OCI-LY3 (cell line): ENCODE measurements around the gene ADCY5.

Experiments
- H2AFZ ChIP-seq: fragments of 200-600, 300-600 bp; shearing (Covaris generic); 2 replicates; pipeline ENCODE4 v1.6.0; 2014; ENCODE audit warnings: antibody characterized with exemption, low read depth, low read length
- H3K27ac ChIP-seq: fragments of 200-600, 300-600 bp; sonication (generic); 2 replicates; pipeline ENCODE4 v1.5.1; 2014; ENCODE audit warnings: mild to moderate bottlenecking, low read length, moderate library complexity, mixed read lengths
- H3K27me3 ChIP-seq: fragments of 200-600, 300-600 bp; sonication (generic); 2 replicates; pipeline ENCODE4 v1.6.1; 2014; ENCODE audit warnings: low read depth, low read length, mixed read lengths
- H3K36me3 ChIP-seq: fragments of 200-600, 300-600 bp; sonication (generic); replicated peaks from 2 replicates; pipeline ENCODE3; 2014; ENCODE audit warnings: low read depth, low read length, mixed read lengths
- H3K4me1 ChIP-seq: fragments of 300-600, 200-600 bp; sonication (generic); 2 replicates; pipeline ENCODE4 v1.6.1; 2014; ENCODE audit warnings: low read length, mixed read lengths
- H3K4me2 ChIP-seq: fragments of 200-600, 300-600 bp; sonication (generic); 2 replicates; pipeline ENCODE4 v1.6.1; 2014; ENCODE audit warnings: low read length, mixed read lengths
- H3K4me3 ChIP-seq: fragments of 300-600, 200-600 bp; sonication (generic); 2 replicates; pipeline ENCODE4 v1.5.1; 2014; ENCODE audit warnings: antibody characterized with exemption, mild to moderate bottlenecking, low read length, moderate library complexity
- H3K79me2 ChIP-seq: fragments of 300-600, 200-600 bp; shearing (Covaris generic); 2 replicates; pipeline ENCODE4 v1.6.1; 2014; ENCODE audit warnings: mild to moderate bottlenecking, low read length, mixed read lengths
- H3K9ac ChIP-seq: fragments of 300-600, 200-600 bp; shearing (Covaris generic); 2 replicates; pipeline ENCODE4 v1.6.0; 2014; ENCODE audit warnings: mild to moderate bottlenecking, low read length, moderate library complexity
- H3K9me3 ChIP-seq: fragments of 200-600, 300-600 bp; shearing (Covaris generic); 2 replicates; pipeline ENCODE4 v1.6.1; 2014; ENCODE audit warnings: low read length, mixed read lengths; ENCODE audit not compliant: insufficient read depth
- H4K20me1 ChIP-seq: fragments of 200-600, 300-600 bp; sonication (generic); 2 replicates; pipeline ENCODE4 v1.6.1; 2016; ENCODE audit warnings: low read length, mixed read lengths; ENCODE audit not compliant: insufficient read depth
- EZH2phosphoT487 ChIP-seq: fragments of 200-600 bp; shearing (Covaris generic); IDR thresholded peaks from 2 replicates; pipeline ENCODE4 v1.6.1; 2018; ENCODE audit warnings: antibody characterized with exemption, mixed run types, low read depth
- TF ChIP-seq, protein P1 (sequence below): fragments of 200-600, 300-600 bp; sonication (generic); IDR thresholded peaks from 2 replicates; pipeline ENCODE4 v1.5.1; 2014; ENCODE audit warnings: antibody characterized with exemption, low read length, low read depth

The ADCY5 gene

DNA sequence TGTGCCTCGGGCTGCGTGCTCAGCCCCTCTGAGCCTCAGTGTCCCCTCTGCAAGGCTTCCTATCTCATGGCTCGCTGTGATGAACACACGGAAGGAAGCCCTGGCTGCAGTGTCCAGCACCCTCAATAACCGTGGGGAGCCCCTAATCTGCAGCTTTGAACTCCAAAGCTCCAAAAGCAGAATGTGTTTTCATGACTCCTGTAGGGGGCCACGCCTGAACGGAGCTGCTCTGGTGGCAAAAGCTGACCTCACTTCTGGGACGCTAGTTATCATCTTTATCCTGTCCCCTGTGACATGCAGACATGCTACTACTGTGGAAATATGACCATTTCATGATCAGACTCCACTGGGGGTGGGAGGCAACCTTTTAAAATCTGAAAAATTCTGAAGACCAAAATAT lies 148.3 kb downstream of the ADCY5 start:
- no peaks in the 10 kb centered on the region; the same call in 1 of the 2 replicates for H3K4me1 ChIP-seq
- H3K27me3 ChIP-seq = no peaks in the 10 kb centered on the region; the same call in 1 of the 2 replicates
- TF ChIP-seq, protein P1, sequence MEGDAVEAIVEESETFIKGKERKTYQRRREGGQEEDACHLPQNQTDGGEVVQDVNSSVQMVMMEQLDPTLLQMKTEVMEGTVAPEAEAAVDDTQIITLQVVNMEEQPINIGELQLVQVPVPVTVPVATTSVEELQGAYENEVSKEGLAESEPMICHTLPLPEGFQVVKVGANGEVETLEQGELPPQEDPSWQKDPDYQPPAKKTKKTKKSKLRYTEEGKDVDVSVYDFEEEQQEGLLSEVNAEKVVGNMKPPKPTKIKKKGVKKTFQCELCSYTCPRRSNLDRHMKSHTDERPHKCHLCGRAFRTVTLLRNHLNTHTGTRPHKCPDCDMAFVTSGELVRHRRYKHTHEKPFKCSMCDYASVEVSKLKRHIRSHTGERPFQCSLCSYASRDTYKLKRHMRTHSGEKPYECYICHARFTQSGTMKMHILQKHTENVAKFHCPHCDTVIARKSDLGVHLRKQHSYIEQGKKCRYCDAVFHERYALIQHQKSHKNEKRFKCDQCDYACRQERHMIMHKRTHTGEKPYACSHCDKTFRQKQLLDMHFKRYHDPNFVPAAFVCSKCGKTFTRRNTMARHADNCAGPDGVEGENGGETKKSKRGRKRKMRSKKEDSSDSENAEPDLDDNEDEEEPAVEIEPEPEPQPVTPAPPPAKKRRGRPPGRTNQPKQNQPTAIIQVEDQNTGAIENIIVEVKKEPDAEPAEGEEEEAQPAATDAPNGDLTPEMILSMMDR = no peak
- no peak for TF ChIP-seq EZH2phosphoT487
- H4K20me1 ChIP-seq = no peaks in the 10 kb centered on the region
- no peak overlapping the region for H3K27ac ChIP-seq
- H3K36me3 ChIP-seq = no peaks in the 10 kb centered on the region
- H3K79me2 ChIP-seq = no peaks in the 10 kb centered on the region
- H3K4me2 ChIP-seq = no peak overlapping the region
- H3K9me3 ChIP-seq = no peaks in the 10 kb centered on the region
- H2AFZ ChIP-seq = no peak overlapping the region
- no peak overlapping the region for H3K4me3 ChIP-seq
- no peak overlapping the region for H3K9ac ChIP-seq

DNA sequence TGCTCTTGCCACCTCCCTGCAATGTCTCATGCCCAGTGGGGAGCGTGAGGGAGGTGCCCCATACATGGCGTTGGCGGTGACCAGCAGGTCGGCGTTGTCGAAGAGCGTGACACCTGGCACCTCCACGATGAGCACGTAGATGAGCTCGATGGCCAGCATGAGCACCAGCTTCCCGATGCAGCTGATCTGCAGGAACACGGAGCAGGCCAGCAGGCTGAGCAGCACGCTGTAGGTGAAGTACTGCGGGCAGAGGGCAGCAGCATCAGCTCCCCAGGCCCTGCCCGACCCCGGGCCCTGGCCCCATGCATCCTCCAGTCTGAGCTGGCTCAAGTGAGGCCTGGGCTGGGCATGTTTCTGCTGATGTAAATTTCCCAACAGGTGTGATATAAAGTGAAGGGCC lies 148.8 kb downstream of the ADCY5 start:
- no peaks in the 10 kb centered on the region for H4K20me1 ChIP-seq
- H3K4me2 ChIP-seq = no peak overlapping the region
- H2AFZ ChIP-seq = no peak overlapping the region
- H3K27me3 ChIP-seq = no peaks in the 10 kb centered on the region; the same call in 1 of the 2 replicates
- no peak overlapping the region for H3K27ac ChIP-seq
- H3K79me2 ChIP-seq = no peaks in the 10 kb centered on the region
- no peaks in the 10 kb centered on the region; the same call in 1 of the 2 replicates for H3K4me1 ChIP-seq
- no peak overlapping the region for H3K9ac ChIP-seq
- H3K4me3 ChIP-seq = no peak overlapping the region
- H3K36me3 ChIP-seq = no peaks in the 10 kb centered on the region
- TF ChIP-seq EZH2phosphoT487 = no peak
- TF ChIP-seq, protein P1 = no peak
- H3K9me3 ChIP-seq = no peaks in the 10 kb centered on the region

- Histone ChIP-seq H4K20me1 (no peaks in the 10 kb centered on the region), H3K4me3 (no peak overlapping the region), H3K4me2 (no peak overlapping the region), H3K9me3 (no peaks in the 10 kb centered on the region), H2AFZ (no peak overlapping the region), H3K4me1 (no peaks in the 10 kb centered on the region; the same call in 1 of the 2 replicates), H3K36me3 (no peaks in the 10 kb centered on the region), H3K9ac (no peak overlapping the region), H3K79me2 (no peaks in the 10 kb centered on the region), H3K27me3 (no peaks in the 10 kb centered on the region; the same call in 1 of the 2 replicates), H3K27ac (no peak overlapping the region)
- TF ChIP-seq, protein P1 = no peak
- no peak for TF ChIP-seq EZH2phosphoT487
Observed at GRCh38 chr3:123299581-123299980, 149.3 kb downstream of the ADCY5 start.

DNA sequence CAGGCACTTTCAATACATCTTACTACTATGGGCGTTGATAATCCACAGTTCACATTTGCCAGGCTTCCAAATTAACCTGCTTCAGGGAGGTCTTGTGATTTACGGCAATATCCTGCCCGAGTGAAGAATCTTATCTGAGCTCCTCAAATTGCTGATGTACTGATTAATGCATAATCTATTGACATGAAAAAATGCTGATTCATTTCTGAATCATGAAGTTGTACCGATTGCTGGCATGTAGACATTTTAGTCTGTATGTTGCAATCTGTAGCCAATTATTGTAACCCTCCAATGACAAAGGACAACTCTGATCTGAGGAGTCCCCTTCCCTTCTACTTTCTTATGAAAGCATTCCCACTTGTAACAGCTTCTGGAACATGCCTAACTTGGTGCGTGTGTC lies 150.0 kb downstream of the ADCY5 start:
- H3K79me2 ChIP-seq = no peaks in the 10 kb centered on the region
- H3K27me3 ChIP-seq = peaks cover 2% of the 10 kb centered on the region; the same call in 1 of the 2 replicates
- no peak overlapping the region for H3K4me3 ChIP-seq
- no peaks in the 10 kb centered on the region for H4K20me1 ChIP-seq
- TF ChIP-seq, protein P1 = no peak
- H3K9ac ChIP-seq = no peak overlapping the region
- H3K27ac ChIP-seq = no peak overlapping the region
- H2AFZ ChIP-seq = no peak overlapping the region
- no peaks in the 10 kb centered on the region; the same call in 1 of the 2 replicates for H3K4me1 ChIP-seq
- H3K4me2 ChIP-seq = no peak overlapping the region
- no peaks in the 10 kb centered on the region for H3K9me3 ChIP-seq
- H3K36me3 ChIP-seq = no peaks in the 10 kb centered on the region
